GM21526 (cell line): ENCODE measurements around the gene FAM156B.
"Not testable (repeated sequence)": the region's sequence is repeated elsewhere in the genome, so short reads cannot be mapped to it uniquely, and the experiment has no call there.

ENCODE experiments used
- ATAC-seq: cut with Tn5 transposase; IDR thresholded peaks from one replicate; pipeline ENCODE4 v1.9.1; 2021; ENCODE audit warnings: moderate library complexity; ENCODE audit not compliant: unreplicated experiment, low FRiP score

Gene FAM156B

DNA sequence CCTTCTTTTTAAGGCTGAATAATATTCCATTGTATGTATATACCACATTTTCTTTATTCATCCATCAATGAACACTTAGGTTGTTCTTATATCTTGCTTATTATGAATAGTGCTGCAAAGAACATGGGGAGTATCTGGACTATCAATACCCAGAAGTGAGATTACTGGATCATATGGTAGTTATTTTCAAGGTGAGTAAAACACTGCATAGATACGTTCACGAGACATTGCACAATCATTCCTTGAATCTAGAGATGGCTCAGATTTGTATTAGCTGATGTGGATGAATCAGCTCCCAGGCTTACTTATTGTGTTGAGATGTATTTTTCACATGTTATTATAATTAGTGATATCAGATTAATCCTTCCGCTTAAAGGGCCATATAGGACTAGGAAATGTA, 17.6 kb downstream of the FAM156B start:
- not testable (repeated sequence) for ATAC-seq

DNA sequence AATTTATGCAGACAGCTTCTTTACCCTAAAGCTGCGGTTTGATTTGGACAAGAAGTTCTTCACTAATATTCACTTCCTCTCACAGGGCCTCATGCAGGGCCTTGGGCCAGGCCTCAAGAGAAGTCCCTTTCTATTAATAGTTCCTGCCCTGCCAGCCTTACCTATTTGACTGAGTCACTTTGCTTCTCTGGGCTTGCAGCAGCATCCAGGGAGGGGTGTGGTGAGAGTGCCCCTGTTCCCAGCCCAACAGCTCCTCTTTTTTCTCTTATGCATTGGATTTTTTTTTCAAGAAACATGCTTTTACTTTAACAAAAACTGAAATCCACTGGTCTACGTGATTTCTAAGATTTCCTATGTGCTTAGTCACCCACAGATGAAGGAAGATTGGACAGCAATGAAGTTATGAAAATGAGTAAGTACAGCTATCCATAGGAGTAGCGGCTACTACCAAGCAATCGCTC, 26.7 kb downstream of the FAM156B start:
- peak; percentile 42 for ATAC-seq

GRCh38 chrX:52930214-52930613, 33.1 kb downstream of the FAM156B start:
- ATAC-seq, result not testable (repeated sequence)

DNA sequence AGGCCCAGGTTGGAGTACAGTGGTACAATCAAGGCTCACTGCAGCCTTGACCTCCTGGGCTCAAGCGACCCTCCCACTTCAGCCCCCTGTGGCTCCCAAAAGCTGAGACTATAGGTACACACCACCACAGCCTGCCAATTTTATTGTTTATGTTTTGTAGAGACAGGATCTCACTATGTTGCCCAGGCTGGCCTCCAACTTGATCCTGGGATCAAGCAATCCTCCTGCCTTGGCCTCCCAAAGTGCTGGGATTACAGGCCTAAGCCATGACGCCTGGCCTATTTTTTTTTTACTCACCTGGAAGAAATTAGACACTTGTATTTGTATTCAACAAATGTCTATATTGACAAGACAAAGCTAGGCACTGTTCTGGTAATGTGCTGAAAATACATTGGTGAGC, 36.1 kb downstream of the FAM156B start:
- ATAC-seq, result no peak

GRCh38 chrX:52933976-52934703, 37.0 kb downstream of the FAM156B start:
- ATAC-seq, result peak; percentile 19

GRCh38 chrX:52934704-52935469, 37.8 kb downstream of the FAM156B start:
- peak; percentile 94 for ATAC-seq

DNA sequence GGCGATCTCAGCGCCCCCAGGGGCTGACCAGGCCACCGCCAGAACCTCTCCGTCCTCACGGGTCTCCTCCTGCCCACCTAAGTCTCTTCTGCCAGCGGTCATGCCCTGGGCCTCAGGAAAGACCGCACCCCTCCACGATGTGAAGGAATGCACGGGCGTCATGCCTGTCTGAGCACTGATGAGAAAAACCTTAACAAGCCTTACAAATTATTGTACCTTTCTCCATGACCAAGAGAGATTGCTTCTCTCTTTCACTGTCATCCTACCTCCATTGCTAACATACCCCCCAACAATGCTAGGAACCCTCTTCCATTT, 38.3 kb downstream of the FAM156B start:
- ATAC-seq, result peak; percentile 6

DNA sequence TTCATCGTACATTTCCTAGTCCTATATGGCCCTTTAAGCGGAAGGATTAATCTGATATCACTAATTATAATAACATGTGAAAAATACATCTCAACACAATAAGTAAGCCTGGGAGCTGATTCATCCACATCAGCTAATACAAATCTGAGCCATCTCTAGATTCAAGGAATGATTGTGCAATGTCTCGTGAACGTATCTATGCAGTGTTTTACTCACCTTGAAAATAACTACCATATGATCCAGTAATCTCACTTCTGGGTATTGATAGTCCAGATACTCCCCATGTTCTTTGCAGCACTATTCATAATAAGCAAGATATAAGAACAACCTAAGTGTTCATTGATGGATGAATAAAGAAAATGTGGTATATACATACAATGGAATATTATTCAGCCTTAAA, 43.6 kb downstream of the FAM156B start:
- ATAC-seq, result not testable (repeated sequence)

DNA sequence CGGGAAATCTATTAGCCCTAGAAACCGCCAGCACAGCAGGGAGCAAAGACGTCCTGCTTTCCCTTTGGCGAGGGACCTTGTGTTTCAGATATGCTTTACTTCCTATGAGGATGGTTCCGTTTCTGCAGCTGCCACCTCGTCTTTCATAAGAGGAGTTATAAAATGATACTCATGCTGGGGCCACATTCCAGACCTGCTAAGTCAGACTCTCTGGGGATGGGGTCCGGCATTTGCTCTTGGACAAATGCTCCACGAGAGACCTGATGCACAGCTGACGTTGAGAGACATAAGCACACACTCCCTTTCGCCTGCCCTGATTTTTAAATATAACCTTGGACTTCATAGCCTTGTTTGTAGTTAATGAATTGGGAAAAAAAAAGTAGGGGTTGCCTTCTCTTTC, 44.6 kb downstream of the FAM156B start:
- ATAC-seq, result not testable (repeated sequence)

DNA sequence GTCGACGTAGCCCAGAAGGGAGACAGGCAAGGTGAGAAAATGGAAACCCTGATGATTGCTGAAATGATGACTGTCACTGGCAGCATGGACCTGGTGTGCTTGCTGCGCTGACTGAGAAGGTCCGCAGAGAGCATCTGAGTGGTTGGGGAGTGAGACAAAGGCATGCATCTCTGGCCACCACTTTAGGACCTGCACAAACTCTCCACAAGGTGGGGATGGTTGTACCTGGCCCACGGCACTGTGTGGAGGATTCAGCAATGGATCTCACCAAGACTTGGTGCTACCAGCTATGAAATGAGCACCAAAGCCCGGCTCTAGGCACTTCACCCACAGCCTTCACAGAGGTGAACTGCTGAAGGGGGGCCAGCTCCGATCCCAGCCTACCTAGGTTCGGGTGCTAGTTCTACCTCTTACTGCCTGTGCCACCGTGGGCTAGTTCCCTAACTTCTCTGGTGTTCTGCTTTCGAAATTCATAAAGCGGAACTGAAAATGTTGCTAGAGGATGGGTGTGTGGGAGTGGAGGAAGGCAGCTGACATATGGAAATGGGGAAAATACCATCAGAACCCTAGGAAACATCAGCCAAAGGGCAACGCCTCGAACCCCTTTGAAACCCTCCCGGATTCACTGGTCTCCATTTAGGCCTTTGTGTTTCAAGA, 48.8 kb downstream of the FAM156B start:
- ATAC-seq, result not testable (repeated sequence)

GRCh38 chrX:52947501-52947900, 50.4 kb downstream of the FAM156B start:
- not testable (repeated sequence) for ATAC-seq

GRCh38 chrX:52948265-52948664, 51.1 kb downstream of the FAM156B start:
- not testable (repeated sequence) for ATAC-seq

GRCh38 chrX:52949325-52949724, 52.2 kb downstream of the FAM156B start:
- not testable (repeated sequence) for ATAC-seq

DNA sequence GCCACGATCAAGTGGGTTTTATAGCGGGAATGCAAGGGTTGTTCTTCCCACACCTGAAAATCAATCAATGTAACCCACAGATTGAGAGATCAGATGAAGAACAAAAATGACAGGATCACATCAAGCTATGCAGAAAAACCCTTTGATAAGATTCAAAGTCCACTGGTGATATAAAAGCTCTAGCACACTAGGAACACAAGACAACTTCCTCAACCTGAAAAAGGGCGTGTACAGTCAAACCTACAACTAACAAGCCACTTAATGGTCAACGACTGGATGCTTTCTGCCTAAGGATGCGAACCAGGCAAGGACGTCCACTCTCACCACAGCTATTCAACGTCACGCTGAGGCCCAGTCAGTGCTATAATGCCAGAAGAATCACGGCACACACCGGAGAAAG, 52.8 kb downstream of the FAM156B start:
- ATAC-seq, result not testable (repeated sequence)
